Stimulated activated CD4-positive, alpha-beta T cell treated with anti-CD3 and anti-CD28 coated beads, Interleukin-2, amount 100 ng/mL, for 24 hours (primary cell): Measurements from ENCODE around the gene SLC45A2.

Experiments used
- DNase-seq, 2 donors: peaks; one replicate each; pipeline ENCODE4 v3.0.0-alpha.2; 2020

Gene SLC45A2

GRCh38 chr5:34005681-34006080, 21.2 kb upstream of the SLC45A2 start:
- no peak for DNase-seq

DNA sequence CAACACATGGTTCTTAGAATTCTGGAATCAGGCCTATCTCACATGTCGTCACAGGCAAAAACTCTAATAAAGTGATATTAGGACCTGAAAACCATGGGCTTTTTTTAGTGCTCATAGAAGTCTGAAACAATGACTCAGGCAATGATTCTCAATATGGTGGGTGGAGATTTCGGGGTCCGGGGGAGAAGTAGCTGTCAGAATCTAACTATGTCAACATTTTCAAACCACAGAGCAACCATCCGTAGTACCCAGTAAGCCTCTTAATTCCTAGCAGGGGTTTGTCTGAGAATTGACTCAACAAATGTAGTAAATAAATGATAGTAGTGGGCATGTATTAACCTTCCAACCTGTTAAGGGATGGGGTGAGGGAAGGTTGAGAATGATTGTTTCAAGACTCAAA, 20.7 kb upstream of the SLC45A2 start:
- DNase-seq = peak in 1 of 2 donors; percentile 17

DNA sequence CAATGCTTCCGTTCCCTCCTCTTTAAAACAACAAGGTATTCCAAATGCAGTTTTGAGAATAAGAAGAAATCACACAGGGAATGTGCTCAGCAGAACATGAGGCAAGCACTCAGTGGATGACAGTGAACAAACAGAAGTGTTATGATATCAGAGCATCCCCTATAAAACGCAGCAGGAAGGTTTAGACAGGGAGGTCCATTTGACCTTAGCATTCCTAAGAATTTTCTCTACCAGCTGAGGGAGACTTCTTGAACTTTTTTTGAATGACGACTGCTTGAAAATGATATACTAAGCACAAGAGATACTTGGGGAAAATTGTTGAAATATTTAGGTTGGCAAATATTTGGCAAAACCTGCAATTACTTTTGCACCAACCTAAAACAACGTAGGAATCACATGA, 19.4 kb upstream of the SLC45A2 start:
- no peak for DNase-seq

- DNase-seq = no peak
These were observed 18.3 kb upstream of the SLC45A2 start for GRCh38 chr5:34002629-34003328.

DNA sequence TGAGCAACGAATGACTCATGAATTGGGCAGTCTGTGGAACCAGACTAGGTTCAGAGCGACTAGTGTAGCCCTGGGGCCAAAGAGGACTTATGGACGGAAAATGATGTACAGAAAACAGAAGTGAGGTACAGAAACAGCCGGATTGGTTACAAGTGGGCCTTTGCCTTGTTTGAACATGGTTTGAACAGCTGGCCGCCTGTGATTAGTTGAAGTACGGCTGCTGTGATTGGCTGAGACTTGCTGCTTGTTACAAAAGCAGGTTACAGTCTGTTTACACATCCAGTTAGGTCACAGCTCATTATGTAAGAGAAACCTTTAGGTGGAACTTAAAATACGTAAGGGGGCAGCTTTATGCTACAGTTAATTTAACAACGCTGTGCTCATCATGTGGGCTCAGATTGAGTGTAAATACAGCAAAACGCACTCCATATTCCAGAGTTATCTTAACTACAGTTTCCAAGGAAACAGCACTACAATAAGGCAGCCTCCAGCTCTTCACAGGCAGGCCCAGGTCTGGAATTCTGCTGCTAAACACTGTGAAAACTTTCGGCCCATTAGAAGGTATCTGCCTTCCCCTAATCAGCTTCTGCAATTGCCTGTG, 16.8 kb upstream of the SLC45A2 start:
- DNase-seq = no peak

- DNase-seq = no peak
These were observed 15.5 kb upstream of the SLC45A2 start for GRCh38 chr5:33999978-34000377.

- DNase-seq = peak; percentile 6 to 19
These were observed 13.0 kb upstream of the SLC45A2 start for GRCh38 chr5:33997331-33997983.

GRCh38 chr5:33995865-33996264, 11.4 kb upstream of the SLC45A2 start:
- DNase-seq = no peak

DNA sequence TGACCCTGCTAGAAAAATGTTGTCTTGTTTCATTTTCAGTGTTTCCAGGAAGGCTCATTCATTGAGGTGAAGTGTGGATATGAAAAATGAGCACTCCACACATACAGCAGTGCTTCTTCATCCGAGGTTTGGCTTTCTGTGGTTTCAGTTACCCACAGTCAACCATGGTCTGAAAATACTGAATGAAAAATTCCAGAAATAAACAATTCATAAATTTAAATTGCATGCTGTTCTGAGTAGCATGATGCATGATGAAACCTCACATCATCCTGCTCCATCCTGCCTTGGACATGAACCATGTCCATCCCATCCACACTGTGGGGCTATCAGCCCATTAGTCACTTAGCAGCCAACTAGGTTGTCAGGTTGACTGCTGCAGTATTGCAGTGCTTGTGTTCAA, 10.4 kb upstream of the SLC45A2 start:
- DNase-seq = no peak

GRCh38 chr5:33992864-33993263, 8.4 kb upstream of the SLC45A2 start:
- DNase-seq = no peak

DNA sequence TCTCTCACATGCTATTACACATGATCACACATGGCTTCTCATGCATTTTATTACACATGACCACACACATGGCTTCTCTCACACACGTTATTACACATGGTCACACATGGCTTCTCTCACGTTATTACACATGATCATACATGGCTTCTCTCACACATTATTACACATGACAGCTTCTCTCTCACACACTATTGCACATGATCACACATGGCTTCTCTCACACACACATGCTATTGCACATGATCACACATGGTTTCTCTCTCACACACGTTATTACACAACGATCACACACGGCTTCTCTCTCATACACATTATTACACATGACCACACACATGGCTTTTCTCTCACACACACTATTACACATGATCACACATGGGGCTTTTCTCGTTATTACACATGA, 954 bp upstream of the SLC45A2 start:
- DNase-seq = no peak

- DNase-seq = no peak
These were observed 315 bp downstream of the SLC45A2 start for GRCh38 chr5:33984178-33984577.

DNA sequence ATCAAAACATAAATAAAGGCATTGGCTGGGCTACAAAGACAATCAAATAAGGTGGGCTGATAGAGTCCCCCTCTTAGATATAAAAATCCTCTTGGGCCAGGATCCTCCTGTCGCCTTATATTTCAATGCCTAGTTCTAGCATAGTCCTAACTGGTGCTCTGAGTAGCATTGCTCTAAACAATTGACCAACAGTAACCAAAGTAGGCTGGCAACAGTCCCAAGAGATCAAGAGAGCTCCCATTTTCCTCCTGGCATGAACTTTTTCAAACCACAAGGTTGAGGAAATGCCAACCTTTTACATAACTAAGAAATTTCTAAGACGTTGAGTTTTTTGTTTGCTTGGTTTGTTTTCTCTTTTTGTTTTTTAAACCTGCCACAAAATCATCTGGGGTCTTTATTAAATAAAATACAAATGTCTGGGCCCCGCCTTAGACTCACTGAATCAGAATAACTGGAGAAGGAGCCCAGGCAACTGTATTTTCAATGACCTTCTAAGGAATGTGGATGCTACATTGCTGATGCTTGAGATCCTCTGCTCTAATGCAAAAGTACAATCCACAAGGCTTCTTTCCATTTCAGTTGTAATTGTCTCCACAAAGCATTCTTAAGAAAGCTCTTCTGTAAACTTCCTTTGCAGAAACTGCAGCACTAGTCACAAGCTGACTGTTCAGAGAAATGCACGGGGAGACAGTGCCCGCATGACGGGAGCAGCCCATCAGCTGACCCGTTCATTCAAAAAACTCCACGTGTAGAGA, 2.9 kb downstream of the SLC45A2 start:
- no peak for DNase-seq

DNA sequence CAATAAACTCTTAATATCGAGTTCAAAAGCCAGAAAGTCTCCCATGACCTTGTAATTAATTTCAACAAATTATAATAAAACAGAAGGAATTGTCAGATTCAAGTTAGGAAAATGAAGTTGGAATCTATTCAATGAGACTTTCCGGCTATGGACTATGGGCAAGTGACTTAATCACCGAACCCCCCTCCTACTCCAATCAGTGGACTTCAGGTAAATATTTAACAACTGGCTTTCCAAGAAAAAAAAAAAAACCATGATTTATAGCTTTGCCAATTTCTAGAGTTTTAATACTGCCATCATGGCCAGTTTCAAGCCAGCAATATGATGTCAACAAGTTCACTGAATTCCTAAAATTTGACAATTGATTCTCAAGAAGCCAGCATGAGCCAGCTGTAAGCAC, 4.5 kb downstream of the SLC45A2 start:
- no peak for DNase-seq

DNA sequence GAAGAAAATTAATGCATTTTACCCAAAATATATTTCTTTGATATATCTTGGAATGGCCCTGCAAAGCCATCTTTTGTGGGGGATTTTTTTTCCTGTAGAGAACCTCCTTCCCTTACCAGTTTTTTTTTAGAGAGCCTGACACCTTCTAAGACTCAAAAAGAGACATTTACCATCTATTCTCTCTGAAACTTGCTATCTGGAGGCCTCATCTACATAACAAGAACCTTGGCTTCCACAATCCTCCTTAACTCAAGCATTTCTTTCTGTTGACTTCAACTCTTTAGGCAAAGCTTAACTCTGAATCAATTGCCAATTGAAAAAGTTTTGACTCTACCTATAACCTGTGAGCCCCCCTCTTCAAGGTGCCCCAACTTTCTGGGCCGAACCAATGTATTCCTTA, 6.2 kb downstream of the SLC45A2 start:
- no peak for DNase-seq

DNA sequence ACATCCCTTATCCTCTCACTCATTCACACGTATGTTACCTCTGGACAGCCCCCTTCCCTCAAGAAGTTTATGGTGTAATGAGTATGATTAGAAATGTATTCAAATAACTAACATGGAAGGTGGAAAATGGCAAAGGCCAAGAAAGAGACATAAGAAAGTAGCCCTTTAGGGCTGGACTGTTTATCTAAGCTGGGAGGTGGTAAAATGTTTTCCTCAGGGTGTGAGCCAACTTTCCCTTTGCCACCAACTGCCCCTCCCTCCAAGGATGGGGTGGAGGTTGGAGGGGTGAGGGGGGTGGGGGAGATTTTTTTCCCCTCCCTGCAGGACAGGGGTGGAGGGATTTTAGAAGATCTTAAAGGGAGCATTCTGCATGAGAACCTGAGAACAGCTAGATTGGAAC, 8.2 kb downstream of the SLC45A2 start:
- no peak for DNase-seq

DNA sequence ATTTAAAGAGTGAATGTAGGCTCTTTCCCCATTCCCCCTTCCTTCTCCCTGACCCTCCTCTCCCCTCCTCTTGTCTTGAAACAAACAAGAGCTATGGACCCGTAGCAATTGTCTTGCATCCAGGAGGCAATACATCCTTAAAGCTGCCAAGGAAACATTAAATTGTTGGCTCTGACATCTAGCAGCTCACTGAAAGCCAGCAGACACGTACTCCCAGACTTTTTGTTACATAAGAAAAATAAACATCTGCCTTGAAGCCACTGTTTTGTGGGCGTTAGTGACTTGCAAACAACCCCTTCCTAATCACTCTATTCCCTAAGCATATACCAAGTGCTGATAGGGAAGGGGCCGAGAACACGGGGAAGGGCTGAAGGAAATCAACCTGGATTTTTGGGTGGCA, 8.6 kb downstream of the SLC45A2 start:
- no peak for DNase-seq

GRCh38 chr5:33973271-33973670, 11.2 kb downstream of the SLC45A2 start:
- no peak for DNase-seq

GRCh38 chr5:33969572-33970452, 14.7 kb downstream of the SLC45A2 start:
- no peak for DNase-seq

DNA sequence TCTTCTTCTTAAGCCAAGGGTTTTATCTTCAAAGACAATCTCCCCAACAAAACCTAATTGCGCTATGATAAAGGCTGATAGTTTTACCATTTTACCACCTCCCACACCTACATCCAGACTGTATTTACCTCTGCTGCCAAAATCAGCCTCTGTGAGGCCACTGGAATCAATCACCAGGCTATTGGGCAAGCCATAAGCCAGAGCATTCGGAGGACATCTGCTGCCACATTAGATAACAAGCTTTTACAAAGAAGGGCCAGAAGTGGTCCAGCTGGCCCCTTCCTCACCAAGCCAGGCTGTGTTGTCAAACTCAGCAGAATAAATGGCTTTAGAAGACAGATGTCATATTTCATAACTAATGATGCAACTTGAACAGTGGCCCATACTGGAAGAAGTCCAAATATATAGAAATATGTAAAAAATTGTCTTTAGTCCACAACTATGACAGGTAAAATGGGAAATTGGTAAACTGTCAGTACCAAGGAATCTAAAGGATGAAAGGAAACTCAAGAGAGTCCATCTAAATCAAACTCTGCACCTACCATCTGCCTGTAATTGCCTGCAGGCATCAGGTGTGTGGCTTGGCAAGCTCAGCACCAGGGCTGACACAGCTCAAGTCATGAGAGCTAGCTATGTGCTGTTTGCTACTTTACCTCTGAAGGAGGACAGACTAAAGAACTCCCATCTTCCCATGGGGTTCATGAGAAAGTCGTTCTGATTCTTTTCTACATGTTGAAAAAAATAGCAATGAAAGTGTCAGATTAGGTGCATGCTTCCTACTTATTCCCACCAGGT, 16.1 kb downstream of the SLC45A2 start:
- DNase-seq = no peak

GRCh38 chr5:33966805-33967204, 17.7 kb downstream of the SLC45A2 start:
- DNase-seq = no peak
